HG03457 (cell line): ENCODE measurements around the gene NCBP3.
"Not testable (repeated sequence)": the region's sequence is repeated elsewhere in the genome, so short reads cannot be mapped to it uniquely, and the experiment has no call there.

Experiments used
- ATAC-seq: cut with Tn5 transposase; IDR thresholded peaks from one replicate; pipeline ENCODE4 v1.9.1; 2021; ENCODE audit warnings: moderate number of reproducible peaks; ENCODE audit not compliant: unreplicated experiment

NCBP3 gene

GRCh38 chr17:3847165-3847670 is 1.2 kb upstream of the NCBP3 start:
- ATAC-seq = no peak

- ATAC-seq = no peak
Observed at GRCh38 chr17:3846437-3847164, 555 bp upstream of the NCBP3 start.

GRCh38 chr17:3845291-3845620 is 790 bp downstream of the NCBP3 start:
- no peak for ATAC-seq

- ATAC-seq = not testable (repeated sequence)
Observed at GRCh38 chr17:3844556-3844955, 1.5 kb downstream of the NCBP3 start.

- ATAC-seq = no peak
Observed at GRCh38 chr17:3843935-3844516, 2.0 kb downstream of the NCBP3 start.

GRCh38 chr17:3838206-3838605 is 7.8 kb downstream of the NCBP3 start:
- no peak for ATAC-seq

- no peak for ATAC-seq
Observed at GRCh38 chr17:3836551-3836950, 9.5 kb downstream of the NCBP3 start.

- no peak for ATAC-seq
Observed at GRCh38 chr17:3835410-3836229, 10.4 kb downstream of the NCBP3 start.

- no peak for ATAC-seq
Observed at GRCh38 chr17:3834811-3835210, 11.2 kb downstream of the NCBP3 start.

- ATAC-seq = no peak
Observed at GRCh38 chr17:3828852-3829232, 17.2 kb downstream of the NCBP3 start.

- no peak for ATAC-seq
Observed at GRCh38 chr17:3828151-3828851, 17.7 kb downstream of the NCBP3 start.

GRCh38 chr17:3827124-3827773 is 18.8 kb downstream of the NCBP3 start:
- ATAC-seq = no peak

GRCh38 chr17:3826191-3826590 is 19.9 kb downstream of the NCBP3 start:
- ATAC-seq = no peak

- ATAC-seq = no peak
Observed at GRCh38 chr17:3821101-3821500, 24.9 kb downstream of the NCBP3 start.

GRCh38 chr17:3818786-3819185 is 27.3 kb downstream of the NCBP3 start:
- ATAC-seq = no peak

- no peak for ATAC-seq
Observed at GRCh38 chr17:3817851-3818605, 28.0 kb downstream of the NCBP3 start.

GRCh38 chr17:3815925-3816324 is 30.1 kb downstream of the NCBP3 start:
- ATAC-seq = no peak

- ATAC-seq = no peak
Observed at GRCh38 chr17:3815122-3815521, 30.9 kb downstream of the NCBP3 start.

- ATAC-seq = no peak
Observed at GRCh38 chr17:3814361-3814760, 31.7 kb downstream of the NCBP3 start.

GRCh38 chr17:3813171-3813570 is 32.9 kb downstream of the NCBP3 start:
- ATAC-seq = no peak
